Karpas-422 (cell line): ENCODE measurements around the gene KNG1. TPM values are rescaled to one million over a fixed set of nuclear protein-coding genes. Genes with fewer than 3 reads are reported as not detected.

Experiments
- DNase-seq: peaks from one replicate; pipeline ENCODE4 v3.0.0-alpha.2; 2015
- H2AFZ ChIP-seq: fragments of 200-600 bp; sonication (generic); 2 replicates; pipeline ENCODE4 v1.6.1; 2014; ENCODE audit warnings: antibody characterized with exemption, low read length, mixed read lengths
- H3K27ac ChIP-seq: fragments of 200-600 bp; sonication (generic); 2 replicates; pipeline ENCODE4 v1.5.1; 2014; ENCODE audit warnings: mild to moderate bottlenecking, low read length, moderate library complexity
- H3K27me3 ChIP-seq: fragments of 200-600 bp; sonication (generic); 2 replicates; pipeline ENCODE4 v1.6.1; 2014; ENCODE audit warnings: low read length, mixed read lengths
- H3K36me3 ChIP-seq: fragments of 200-600 bp; sonication (generic); 2 replicates; pipeline ENCODE4 v1.6.1; 2014; ENCODE audit warnings: low read length, mixed read lengths; ENCODE audit not compliant: insufficient read depth
- H3K4me1 ChIP-seq: fragments of 200-600 bp; sonication (generic); 2 replicates; pipeline ENCODE4 v1.6.1; 2014; ENCODE audit warnings: mild to moderate bottlenecking, low read length, mixed read lengths
- H3K4me2 ChIP-seq: fragments of 200-600 bp; sonication (generic); 2 replicates; pipeline ENCODE4 v1.6.1; 2014; ENCODE audit warnings: low read length, low read depth, mild to moderate bottlenecking; ENCODE audit not compliant: poor library complexity, severe bottlenecking
- H3K4me3 ChIP-seq: fragments of 200-600 bp; sonication (generic); 2 replicates; pipeline ENCODE4 v1.5.1; 2014; ENCODE audit warnings: mild to moderate bottlenecking, antibody characterized with exemption, low read length, mixed read lengths
- H3K79me2 ChIP-seq: fragments of 200-600 bp; sonication (generic); 2 replicates; pipeline ENCODE4 v1.6.1; 2014; ENCODE audit warnings: mild to moderate bottlenecking, low read length, mixed read lengths
- H3K9ac ChIP-seq: fragments of 200-600 bp; sonication (generic); 2 replicates; pipeline ENCODE4 v1.6.0; 2014; ENCODE audit warnings: low read length
- H3K9me2 ChIP-seq: fragments of 200-600 bp; sonication (generic), shearing (Covaris generic); replicated peaks from 2 replicates; pipeline ENCODE4 v1.6.0; 2014; ENCODE audit warnings: mild to moderate bottlenecking, low read length, moderate library complexity; ENCODE audit not compliant: insufficient read depth
- H3K9me3 ChIP-seq: fragments of 300-700, 200-600 bp; sonication (generic); 2 replicates; pipeline ENCODE4 v1.6.1; 2014; ENCODE audit warnings: low read length, mixed read lengths
- H4K20me1 ChIP-seq: fragments of 200-600 bp; sonication (generic); 2 replicates; pipeline ENCODE4 v1.6.1; 2014; ENCODE audit warnings: mild to moderate bottlenecking, antibody characterized with exemption, low read length, low read depth; ENCODE audit not compliant: insufficient read depth
- total RNA-seq: library from RNA; depleted of rRNA; stranded (reverse); fragments of >200 nt; shearing (Covaris generic); gene quantifications from 2 replicates; pipeline ENCODE4 v1.2.3, GENCODE V29; 2014; ENCODE audit warnings: low replicate concordance

Gene KNG1
- total RNA-seq, 1 experiment from 2014 or later: not detected

DNA sequence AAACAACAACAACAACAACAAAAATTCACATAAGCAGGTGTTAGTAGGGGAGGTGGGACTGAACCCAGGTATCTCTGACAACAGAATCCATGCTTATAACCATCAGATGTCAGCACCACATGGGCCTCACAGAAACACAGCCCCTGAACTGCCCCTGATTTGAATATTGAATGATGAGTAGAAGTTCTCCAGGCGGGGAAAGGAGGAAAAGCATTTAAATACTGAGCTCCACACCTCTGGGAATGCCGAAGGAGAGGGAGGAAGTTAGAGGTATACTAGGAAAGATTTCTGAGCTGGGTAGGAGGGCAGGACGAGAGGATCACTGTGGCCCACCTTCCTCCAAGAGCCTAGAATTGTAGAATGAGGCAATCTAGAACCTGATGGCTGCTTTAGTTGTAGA, 34.3 kb downstream of the KNG1 start:
- H3K9ac ChIP-seq: no peak overlapping the region
- no peaks in the 10 kb centered on the region for H3K36me3 ChIP-seq
- H3K27ac ChIP-seq: no peak overlapping the region
- no peaks in the 10 kb centered on the region for H3K4me1 ChIP-seq
- 0 out of 2 replicates have a peak overlapping the region, but pooled peaks have one; percentile 46 for H2AFZ ChIP-seq
- no peak for DNase-seq
- H3K27me3 ChIP-seq: no peaks in the 10 kb centered on the region
- no peaks in the 10 kb centered on the region for H3K9me2 ChIP-seq
- no peak overlapping the region for H3K4me3 ChIP-seq
- no peaks in the 10 kb centered on the region for H4K20me1 ChIP-seq
- no peaks in the 10 kb centered on the region for H3K9me3 ChIP-seq
- H3K4me2 ChIP-seq: no peak overlapping the region
- H3K79me2 ChIP-seq: no peaks in the 10 kb centered on the region

DNA sequence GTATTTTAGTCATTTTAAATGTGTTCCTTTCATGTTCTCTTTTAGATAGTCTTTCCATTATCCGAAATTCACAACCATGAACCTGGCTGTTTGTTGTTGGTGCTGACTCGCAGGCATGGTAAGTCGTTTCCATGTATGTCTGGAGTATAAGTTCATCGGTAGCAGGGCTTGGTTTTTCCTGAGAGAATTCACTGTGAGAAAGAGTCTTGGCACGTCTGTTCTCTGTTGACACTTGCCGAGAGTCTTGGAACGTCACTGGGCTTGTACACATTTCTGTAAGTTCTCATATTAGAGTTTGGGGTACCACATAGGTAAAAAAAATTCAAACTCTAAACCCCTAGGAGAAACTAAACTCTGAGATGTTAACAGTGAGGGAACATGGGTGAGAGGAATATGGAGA, 36.8 kb downstream of the KNG1 start:
- H3K79me2 ChIP-seq: no peaks in the 10 kb centered on the region
- no peak overlapping the region for H3K4me2 ChIP-seq
- H3K36me3 ChIP-seq: no peaks in the 10 kb centered on the region
- H3K9me2 ChIP-seq: no peaks in the 10 kb centered on the region
- DNase-seq: no peak
- H3K9ac ChIP-seq: no peak overlapping the region
- no peak overlapping the region for H2AFZ ChIP-seq
- no peaks in the 10 kb centered on the region for H3K4me1 ChIP-seq
- H3K27ac ChIP-seq: no peak overlapping the region
- H3K27me3 ChIP-seq: no peaks in the 10 kb centered on the region
- no peaks in the 10 kb centered on the region for H4K20me1 ChIP-seq
- no peaks in the 10 kb centered on the region for H3K9me3 ChIP-seq
- no peak overlapping the region for H3K4me3 ChIP-seq

DNA sequence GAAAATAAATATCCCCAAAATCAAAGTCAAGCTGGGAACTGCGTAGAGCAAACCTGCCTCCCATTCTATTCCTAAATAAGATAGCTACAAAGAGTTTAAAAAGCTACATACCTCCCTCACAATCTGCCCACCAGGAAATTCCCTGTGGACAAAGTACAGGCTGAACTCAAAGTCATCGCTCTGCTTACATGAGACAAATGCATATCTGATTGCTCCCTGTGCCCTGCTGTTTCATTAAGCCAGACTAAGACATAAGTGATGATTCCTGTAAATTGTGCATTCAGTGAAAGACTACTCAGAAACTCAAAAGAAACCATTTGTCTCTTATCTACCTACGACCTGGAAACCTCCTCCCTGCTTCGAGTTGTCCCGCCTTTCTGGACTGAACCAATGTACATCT, 37.7 kb downstream of the KNG1 start:
- H3K36me3 ChIP-seq: no peaks in the 10 kb centered on the region
- no peaks in the 10 kb centered on the region for H3K9me3 ChIP-seq
- no peak overlapping the region for H3K4me2 ChIP-seq
- H3K79me2 ChIP-seq: no peaks in the 10 kb centered on the region
- no peak overlapping the region for H2AFZ ChIP-seq
- no peak for DNase-seq
- no peak overlapping the region for H3K9ac ChIP-seq
- H4K20me1 ChIP-seq: no peaks in the 10 kb centered on the region
- H3K9me2 ChIP-seq: no peaks in the 10 kb centered on the region
- no peak overlapping the region for H3K27ac ChIP-seq
- H3K4me1 ChIP-seq: no peaks in the 10 kb centered on the region
- H3K4me3 ChIP-seq: no peak overlapping the region
- H3K27me3 ChIP-seq: no peaks in the 10 kb centered on the region

DNA sequence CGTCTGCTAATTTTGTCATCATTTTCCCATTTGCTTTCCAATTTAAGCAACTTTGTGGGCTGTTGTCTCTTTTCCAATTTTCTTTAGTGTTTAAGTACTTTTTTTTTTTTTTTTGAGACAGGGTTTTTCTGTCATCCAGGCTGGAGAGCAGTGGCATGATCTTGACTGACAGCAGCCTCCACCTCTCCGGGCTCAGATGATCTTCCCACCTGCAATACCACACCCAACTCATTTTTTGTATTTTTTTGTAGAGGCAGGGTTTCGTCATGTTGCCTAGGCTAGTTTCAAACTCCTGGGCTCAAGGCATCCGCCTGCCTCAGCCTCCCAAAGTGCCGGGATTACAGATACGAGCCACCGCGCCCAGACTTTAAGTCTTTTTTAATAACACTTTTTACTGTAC, 40.1 kb downstream of the KNG1 start:
- Histone ChIP-seq H4K20me1 (no peaks in the 10 kb centered on the region), H3K9me3 (no peaks in the 10 kb centered on the region), H3K9ac (no peak overlapping the region), H3K4me3 (no peak overlapping the region), H3K27ac (no peak overlapping the region), H3K79me2 (no peaks in the 10 kb centered on the region), H3K4me2 (no peak overlapping the region), H3K9me2 (no peaks in the 10 kb centered on the region), H3K4me1 (no peaks in the 10 kb centered on the region), H3K27me3 (no peaks in the 10 kb centered on the region), H2AFZ (no peak overlapping the region), H3K36me3 (no peaks in the 10 kb centered on the region)
- DNase-seq: no peak

DNA sequence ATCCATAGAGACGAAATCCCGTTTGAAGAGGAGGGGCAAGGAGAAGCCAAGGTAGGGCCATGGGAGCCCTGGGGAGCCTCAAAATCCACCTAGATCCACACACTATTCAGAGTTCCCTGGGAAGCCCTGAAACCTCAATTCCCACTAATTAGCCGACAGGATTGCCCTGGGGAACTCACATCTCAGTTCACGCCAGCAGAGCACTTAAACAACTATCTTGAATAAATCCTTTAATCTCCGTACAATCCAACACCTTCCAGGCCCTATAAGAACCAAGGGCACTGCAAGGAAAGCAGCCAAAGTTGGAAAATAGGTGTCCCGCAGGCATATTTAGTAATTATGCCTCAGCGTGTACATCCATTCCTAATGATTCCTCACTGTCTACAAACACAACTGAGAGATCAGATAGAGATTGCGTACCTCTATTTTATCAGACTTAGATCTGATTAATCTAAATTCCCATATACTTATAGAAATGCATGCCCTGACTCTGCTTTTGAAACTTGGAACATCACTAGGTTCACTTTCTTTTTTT, 40.6 kb downstream of the KNG1 start:
- no peak overlapping the region for H2AFZ ChIP-seq
- H3K4me3 ChIP-seq: no peak overlapping the region
- H3K9ac ChIP-seq: no peak overlapping the region
- H3K4me2 ChIP-seq: no peak overlapping the region
- no peak for DNase-seq
- H3K9me2 ChIP-seq: no peaks in the 10 kb centered on the region
- no peaks in the 10 kb centered on the region for H4K20me1 ChIP-seq
- no peaks in the 10 kb centered on the region for H3K4me1 ChIP-seq
- H3K36me3 ChIP-seq: no peaks in the 10 kb centered on the region
- H3K9me3 ChIP-seq: no peaks in the 10 kb centered on the region
- no peak overlapping the region for H3K27ac ChIP-seq
- no peaks in the 10 kb centered on the region for H3K27me3 ChIP-seq
- no peaks in the 10 kb centered on the region for H3K79me2 ChIP-seq

DNA sequence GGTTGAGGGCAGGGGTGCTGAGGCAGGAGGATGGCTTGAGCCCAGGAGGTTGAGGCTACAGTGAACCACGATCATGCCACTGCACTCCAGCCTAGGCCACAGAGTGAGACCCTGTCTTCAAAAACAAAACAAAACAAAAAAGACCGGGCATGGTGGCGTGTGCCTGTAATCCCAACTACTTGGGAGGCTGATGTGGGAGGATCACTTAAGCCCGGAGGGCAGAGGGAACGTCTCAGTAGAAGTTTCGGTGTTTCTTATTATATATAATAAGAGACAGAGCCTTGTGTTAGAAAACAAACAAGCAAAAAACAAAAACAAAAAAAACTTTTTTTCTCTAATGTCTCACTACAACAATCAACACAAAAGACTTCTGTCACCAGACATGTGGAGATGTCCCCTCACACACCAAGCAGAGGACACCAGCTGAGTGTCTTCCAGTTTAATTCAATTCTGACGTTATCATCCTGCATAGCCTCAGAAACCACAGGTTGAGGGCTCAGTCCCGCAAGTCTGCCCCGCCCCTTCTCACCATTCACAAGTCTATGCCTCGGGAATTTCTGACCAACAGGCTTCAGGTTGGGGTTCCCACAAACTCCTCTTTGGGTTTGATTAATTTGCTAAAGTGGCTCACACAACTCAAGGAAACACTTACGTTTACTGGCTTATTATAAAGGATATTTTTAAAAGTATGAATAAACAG, 42.2 kb downstream of the KNG1 start:
- Histone ChIP-seq H2AFZ (no peak overlapping the region), H3K4me3 (no peak overlapping the region), H3K27me3 (no peaks in the 10 kb centered on the region), H3K9ac (no peak overlapping the region), H4K20me1 (no peaks in the 10 kb centered on the region), H3K79me2 (no peaks in the 10 kb centered on the region), H3K36me3 (no peaks in the 10 kb centered on the region), H3K9me3 (no peaks in the 10 kb centered on the region), H3K27ac (no peak overlapping the region), H3K4me1 (no peaks in the 10 kb centered on the region), H3K9me2 (no peaks in the 10 kb centered on the region), H3K4me2 (no peak overlapping the region)
- DNase-seq: no peak

DNA sequence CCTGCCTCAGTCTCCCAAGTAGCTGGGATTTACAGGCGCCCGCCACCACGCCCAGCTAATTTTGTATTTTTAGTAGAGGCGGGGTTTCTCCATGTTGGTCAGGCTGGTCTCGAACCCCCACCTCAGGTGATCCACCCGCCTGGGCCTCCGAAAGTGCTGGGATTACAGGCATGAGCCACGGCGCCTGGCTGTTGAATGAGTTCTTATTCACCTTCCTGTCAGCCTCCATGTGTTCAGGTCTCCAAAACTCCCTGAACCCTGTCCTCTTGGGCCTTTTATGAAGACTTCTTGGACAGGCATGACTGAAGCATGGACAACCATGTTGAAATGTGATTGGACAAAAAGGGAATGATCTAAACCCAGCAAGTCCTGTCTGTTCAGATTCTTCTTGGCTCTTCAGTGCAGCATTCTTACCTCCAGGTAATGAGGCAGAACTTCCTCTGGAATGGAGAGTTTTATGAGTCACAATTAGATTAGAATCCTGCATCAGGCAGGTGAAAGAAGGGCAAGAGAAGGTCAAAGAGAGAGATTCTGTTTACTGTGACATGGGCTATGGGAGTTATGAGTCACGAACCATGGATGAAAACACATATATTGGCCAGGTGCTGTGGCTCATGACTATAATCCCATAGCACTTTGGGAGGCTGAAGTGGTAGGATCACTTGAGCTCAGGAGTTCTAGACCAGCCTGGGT, 43.1 kb downstream of the KNG1 start:
- H3K4me1 ChIP-seq: no peaks in the 10 kb centered on the region
- H2AFZ ChIP-seq: no peak overlapping the region
- H3K36me3 ChIP-seq: no peaks in the 10 kb centered on the region
- no peak overlapping the region for H3K4me2 ChIP-seq
- no peak for DNase-seq
- H3K27ac ChIP-seq: no peak overlapping the region
- no peaks in the 10 kb centered on the region for H3K79me2 ChIP-seq
- H4K20me1 ChIP-seq: no peaks in the 10 kb centered on the region
- no peaks in the 10 kb centered on the region for H3K9me2 ChIP-seq
- no peak overlapping the region for H3K9ac ChIP-seq
- H3K9me3 ChIP-seq: no peaks in the 10 kb centered on the region
- H3K27me3 ChIP-seq: no peaks in the 10 kb centered on the region
- H3K4me3 ChIP-seq: no peak overlapping the region

DNA sequence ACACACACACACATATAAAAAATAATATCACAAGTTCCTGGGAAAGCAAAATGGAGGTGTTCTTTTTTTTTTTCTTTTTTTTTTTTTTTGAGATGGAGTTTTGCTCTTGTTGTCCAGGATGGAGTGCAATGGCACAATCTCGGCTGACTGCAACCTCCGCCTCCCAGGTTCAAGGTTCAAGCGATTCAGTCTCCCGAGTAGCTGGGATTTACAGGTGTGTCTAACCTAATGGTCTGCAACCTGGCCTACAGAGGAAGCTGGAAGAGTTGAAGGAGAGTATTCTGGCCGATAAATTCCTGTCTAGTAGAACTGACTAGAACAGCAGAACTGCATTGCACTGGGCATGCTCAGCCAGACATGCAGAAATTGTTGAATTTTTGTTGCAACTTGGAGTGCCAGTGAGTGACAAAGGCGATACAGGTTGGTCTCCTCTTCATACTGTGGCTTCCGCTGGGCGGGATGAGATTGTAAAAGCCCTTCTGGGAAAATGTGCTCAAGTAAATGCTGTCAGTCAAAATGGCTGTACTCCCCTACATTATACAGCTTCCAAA, 43.8 kb downstream of the KNG1 start:
- Histone ChIP-seq H3K4me2 (no peak overlapping the region), H3K9ac (no peak overlapping the region), H3K9me3 (no peaks in the 10 kb centered on the region), H3K27me3 (no peaks in the 10 kb centered on the region), H3K9me2 (no peaks in the 10 kb centered on the region), H3K36me3 (no peaks in the 10 kb centered on the region), H3K4me1 (no peaks in the 10 kb centered on the region), H3K4me3 (no peak overlapping the region), H4K20me1 (no peaks in the 10 kb centered on the region), H3K27ac (no peak overlapping the region), H3K79me2 (no peaks in the 10 kb centered on the region), H2AFZ (no peak overlapping the region)
- no peak for DNase-seq
